SK-N-SH (cell line): Measurements from ENCODE around the gene FOXR1. TPM values are rescaled to one million over a fixed set of nuclear protein-coding genes. Genes with fewer than 3 reads are reported as not detected.

Experiments used
- CTCF ChIA-PET: fragments of 300-600, 350-600 bp; formaldehyde crosslinking; extraction: SDS; loops from one replicate; lab custom pipeline; 2021; lab: Yijun Ruan, JAX
- POLR2A ChIA-PET: fragments of 350-600 bp; sonication (Branson Sonifier 250); formaldehyde crosslinking; extraction: SDS; loops from one replicate; lab custom pipeline; 2020; ENCODE audit warnings: antibody characterized with exemption, inconsistent platforms; lab: Yijun Ruan, JAX
- DNase-seq: peaks from one replicate; pipeline ENCODE4 v3.0.0; 2012
- H2AFZ ChIP-seq: fragments of 200-600 bp; sonication (generic); 2 replicates; pipeline ENCODE4 v1.8.1; 2016; ENCODE audit warnings: antibody characterized with exemption, mild to moderate bottlenecking, low read depth
- H3F3A ChIP-seq: fragments of 200-600 bp; sonication (generic); replicated peaks from 2 replicates; pipeline ENCODE3; 2016; ENCODE audit warnings: antibody characterized with exemption, mild to moderate bottlenecking; ENCODE audit not compliant: insufficient read depth
- H3K27ac ChIP-seq, 2 experiments: fragments of 200-500 bp in 1 of 2; fragments of 200-600 bp in 1 of 2; sonication (Bioruptor generic) in 1 of 2; sonication (generic), shearing (Covaris generic) in 1 of 2; 2 replicates each; pipeline versions ENCODE4 v1.5.1 to v1.6.1; 2014 to 2016; ENCODE audit warnings: low read depth in 2 of 2, inconsistent platforms in 1 of 2, low read length in 1 of 2, mild to moderate bottlenecking in 1 of 2, mixed read lengths in 1 of 2
- H3K27me3 ChIP-seq: fragments of 200-600 bp; sonication (generic), shearing (Covaris generic); 2 replicates; pipeline ENCODE4 v1.6.1; 2016; ENCODE audit warnings: mixed run types; ENCODE audit not compliant: insufficient read depth
- H3K36me3 ChIP-seq, 2 experiments: fragments of 200-500 bp in 1 of 2; fragments of 200-600 bp in 1 of 2; sonication (Bioruptor generic) in 1 of 2; sonication (generic) in 1 of 2; replicated peaks in 1 of 2; 2 replicates each; pipeline versions ENCODE3 to v1.5.1; 2014 to 2016; ENCODE audit warnings: low read length in 1 of 2, mild to moderate bottlenecking in 1 of 2; ENCODE audit not compliant: insufficient read depth in 2 of 2, control insufficient read depth in 1 of 2
- H3K4me1 ChIP-seq, 2 experiments: fragments of 200-500 bp in 1 of 2; fragments of 200-600 bp in 1 of 2; sonication (Bioruptor generic) in 1 of 2; sonication (generic), shearing (Covaris generic) in 1 of 2; 2 replicates each; pipeline versions ENCODE4 v1.5.1 to v1.6.1; 2014 to 2016; ENCODE audit warnings: low read depth in 1 of 2, low read length in 1 of 2, mixed run types in 1 of 2; ENCODE audit not compliant: insufficient read depth in 2 of 2, control insufficient read depth in 1 of 2
- H3K4me2 ChIP-seq: fragments of 200-600 bp; sonication (generic), shearing (Covaris generic); 2 replicates; pipeline ENCODE4 v1.6.1; 2017; ENCODE audit warnings: mixed run types
- H3K4me3 ChIP-seq, 2 experiments: fragments of 200-500 bp in 1 of 2; fragments of 200-600 bp in 1 of 2; sonication (Bioruptor generic) in 1 of 2; sonication (generic), shearing (Covaris generic) in 1 of 2; 2 replicates each; pipeline versions ENCODE4 v1.5.1 to v1.8.1; 2014 to 2016; ENCODE audit warnings: low read depth in 2 of 2, inconsistent platforms in 1 of 2, low read length in 1 of 2, mild to moderate bottlenecking in 1 of 2, mixed read lengths in 1 of 2, moderate library complexity in 1 of 2
- H3K79me2 ChIP-seq: fragments of 200-600 bp; sonication (generic); 2 replicates; pipeline ENCODE4 v1.8.1; 2017; ENCODE audit warnings: mild to moderate bottlenecking; ENCODE audit not compliant: insufficient read depth
- H3K9ac ChIP-seq: fragments of 200-600 bp; sonication (generic); 2 replicates; pipeline ENCODE4 v1.6.1; 2017; ENCODE audit warnings: mixed run types
- H3K9me2 ChIP-seq: fragments of 200-600 bp; sonication (generic); 2 replicates; pipeline ENCODE4 v1.6.1; 2017; ENCODE audit warnings: mixed run types
- H3K9me3 ChIP-seq: fragments of 200-600 bp; sonication (generic); 2 replicates; pipeline ENCODE4 v1.6.1; 2017; ENCODE audit warnings: mixed run types, mild to moderate bottlenecking, moderate library complexity
- H4K20me1 ChIP-seq: fragments of 200-600 bp; sonication (generic); 2 replicates; pipeline ENCODE4 v1.6.1; 2017; ENCODE audit warnings: mild to moderate bottlenecking, mixed run types; ENCODE audit not compliant: insufficient read depth
- ELF1 ChIP-seq: IDR thresholded peaks from 2 replicates; pipeline ENCODE4 v1.4.0; 2012
- EZH2phosphoT487 ChIP-seq: fragments of 200-600 bp; sonication (generic); IDR thresholded peaks from 2 replicates; pipeline ENCODE4 v1.6.1; 2017; ENCODE audit warnings: low read depth, mixed run types, mild to moderate bottlenecking, antibody characterized with exemption, moderate library complexity, borderline replicate concordance
- FOSL2 ChIP-seq: IDR thresholded peaks from 2 replicates; pipeline ENCODE4 v1.4.0; 2012; ENCODE audit warnings: low read depth, mild to moderate bottlenecking, moderate library complexity, borderline replicate concordance
- FOXM1 ChIP-seq: IDR thresholded peaks from 2 replicates; pipeline ENCODE4 v1.4.0; 2012; ENCODE audit warnings: low read depth, mild to moderate bottlenecking
- GABPA ChIP-seq: IDR thresholded peaks from 2 replicates; pipeline ENCODE4 v1.4.0; 2012; ENCODE audit warnings: low read depth, mild to moderate bottlenecking
- JUND ChIP-seq: IDR thresholded peaks from 2 replicates; pipeline ENCODE4 v1.4.0; 2012
- MAX ChIP-seq: IDR thresholded peaks from 2 replicates; pipeline ENCODE4 v1.4.0; 2012; ENCODE audit warnings: low read depth
- PBX3 ChIP-seq: IDR thresholded peaks from 2 replicates; pipeline ENCODE4; 2012
- RAD21 ChIP-seq: IDR thresholded peaks from 2 replicates; pipeline ENCODE4 v1.6.1; 2012; ENCODE audit warnings: mild to moderate bottlenecking, low read length
- RCOR1 ChIP-seq: fragments of 150-350 bp; IDR thresholded peaks from 2 replicates; pipeline ENCODE4 v1.6.1; 2017; ENCODE audit warnings: antibody characterized with exemption, low read length
- RFX5 ChIP-seq: IDR thresholded peaks from 2 replicates; pipeline ENCODE4 v1.6.1; 2012; ENCODE audit warnings: mild to moderate bottlenecking, improper control_type of control experiment, low read length
- TAF1 ChIP-seq: IDR thresholded peaks from 2 replicates; pipeline ENCODE4 v1.6.1; 2012; ENCODE audit warnings: low read depth, mild to moderate bottlenecking, low read length, moderate library complexity, borderline replicate concordance
- TCF12 ChIP-seq: IDR thresholded peaks from 2 replicates; pipeline ENCODE4 v1.4.0; 2012
- USF1 ChIP-seq: IDR thresholded peaks from 2 replicates; pipeline ENCODE4 v1.4.0; 2012; ENCODE audit warnings: low read depth, borderline replicate concordance
- USF2 ChIP-seq: fragments of 150-350 bp; IDR thresholded peaks from 2 replicates; pipeline ENCODE4 v1.6.1; 2017; ENCODE audit warnings: antibody characterized with exemption, low read length, low read depth, borderline replicate concordance
- WGBS: methylation state at CpG from one replicate; pipeline ENCODE4 v1.1.6; 2017; ENCODE audit warnings: low lambda C conversion rate; 5-methylcytosine and 5-hydroxymethylcytosine counted together
- polyA plus RNA-seq, 3 experiments: library from polyadenylated mRNA; depleted of rRNA; stranded (reverse); fragments of >200 nt; gene quantifications; 2 replicates each; pipeline ENCODE4 v1.2.3, GENCODE V29; 2012

Gene FOXR1
- polyA plus RNA-seq, 1 of the 3 experiments (the other 2 are of a cell fraction), result not detected

GRCh38 chr11:119024430-119025098 lies 53.0 kb downstream of the FOXR1 start:
- ChIA-PET POLR2A (interaction anchor here (1.4 kb wide), 1 partner anchor 32 kb away, joined by 3 read pairs; no protein-coding TSS in a partner anchor), CTCF (interaction anchor here (1.4 kb wide), 1 partner anchor 20 kb away, joined by 3 read pairs; no protein-coding TSS in a partner anchor)

GRCh38 chr11:119025099-119025473 lies 53.5 kb downstream of the FOXR1 start:
- Histone ChIP-seq H3K27me3 (no peaks in the 10 kb centered on the region), H3K9ac (no peak overlapping the region), H3K36me3 (peaks cover 24 to 42% of the 10 kb centered on the region in 2 experiments), H3K79me2 (peaks cover 26% of the 10 kb centered on the region), H3K4me2 (no peak overlapping the region), H3K4me1 (peaks cover 14 to 21% of the 10 kb centered on the region in 2 experiments; a peak in 3 of 4 replicates), H3K9me2 (no peaks in the 10 kb centered on the region), H4K20me1 (peaks cover 3% of the 10 kb centered on the region; the same call in 1 of the 2 replicates), H3F3A (peaks cover 12% of the 10 kb centered on the region), H3K9me3 (no peaks in the 10 kb centered on the region), H2AFZ (no peak overlapping the region), H3K27ac (no peak overlapping the region), H3K4me3 (no peak overlapping the region)
- CTCF ChIA-PET, result interaction anchor here (1.4 kb wide), 1 partner anchor 20 kb away, joined by 3 read pairs; no protein-coding TSS in a partner anchor
- POLR2A ChIA-PET, result interaction anchor here (1.4 kb wide), 1 partner anchor 31 kb away, joined by 3 read pairs; no protein-coding TSS in a partner anchor
- no peak for DNase-seq
- 91% methylated on average over 4 of the region's 5 CpGs for WGBS
- TF ChIP-seq TAF1 (no peak), USF2 (no peak), USF1 (no peak), TCF12 (no peak), MAX (no peak), JUND (no peak), RAD21 (no peak), GABPA (no peak), RFX5 (no peak), FOXM1 (no peak), ELF1 (no peak), EZH2phosphoT487 (no peak), PBX3 (no peak), FOSL2 (no peak)

More at GRCh38 chr11:119024430-119025098, 53.0 kb downstream of the FOXR1 start:
- H3K79me2 ChIP-seq, result peaks cover 31% of the 10 kb centered on the region
- peaks cover 13 to 17% of the 10 kb centered on the region in 2 experiments for H3K4me1 ChIP-seq
- H3K36me3 ChIP-seq, result peaks cover 24 to 42% of the 10 kb centered on the region in 2 experiments
- no peak for TF ChIP-seq RCOR1
- H3K9me3 ChIP-seq, result no peaks in the 10 kb centered on the region
- no peak overlapping the region for H3K4me2 ChIP-seq
- no peak overlapping the region for H3K4me3 ChIP-seq
- H3K9me2 ChIP-seq, result no peaks in the 10 kb centered on the region
- H3K27me3 ChIP-seq, result no peaks in the 10 kb centered on the region
- no peak overlapping the region for H3K9ac ChIP-seq
- peaks cover 6% of the 10 kb centered on the region; the same call in 1 of the 2 replicates for H4K20me1 ChIP-seq
- 86% methylated on average over 14 of the region's 15 CpGs for WGBS
- peak overlapping the region in 1 of 2 experiments; percentile 27; a peak in 1 of 4 replicates for H3K27ac ChIP-seq
- H3F3A ChIP-seq, result peaks cover 12% of the 10 kb centered on the region
- H2AFZ ChIP-seq, result no peak overlapping the region
- DNase-seq, result no peak
